Astrocyte (in vitro differentiated cells and primary cell): ENCODE results near the gene C19orf85. TPM values are rescaled to one million over a fixed set of nuclear protein-coding genes. Genes with fewer than 3 reads are reported as not detected.
A peak's percentile ranks its signal among the peaks of the same experiment; 100 is the strongest.

Experiments used
- DNase-seq: peaks from one replicate; pipeline ENCODE4 v3.0.0-alpha.2; 2010; ENCODE audit warnings: low read depth
- FAIRE-seq: peaks from 2 replicates; lab custom pipeline; 2011; peaks lifted over from hg19 to GRCh38; lab: Jason Lieb, UNC
- H2AFZ ChIP-seq: 2 replicates; pipeline ENCODE4 v1.6.0; 2012; ENCODE audit warnings: low read depth, low read length, inconsistent platforms
- H3K27ac ChIP-seq: 2 replicates; pipeline ENCODE4 v1.5.1; 2011; ENCODE audit warnings: low read depth, low read length, inconsistent platforms
- H3K27me3 ChIP-seq: 2 replicates; pipeline ENCODE4 v1.6.0; 2011; ENCODE audit warnings: low read length, inconsistent platforms; ENCODE audit not compliant: insufficient read depth
- H3K36me3 ChIP-seq: 2 replicates; pipeline ENCODE4 v1.5.1; 2011; ENCODE audit warnings: low read length, inconsistent platforms; ENCODE audit not compliant: insufficient read depth
- H3K4me1 ChIP-seq: 2 replicates; pipeline ENCODE4 v1.5.1; 2011; ENCODE audit warnings: low read length, inconsistent platforms; ENCODE audit not compliant: insufficient read depth
- H3K4me2 ChIP-seq: 2 replicates; pipeline ENCODE4 v1.6.0; 2012; ENCODE audit warnings: low read length, inconsistent platforms
- H3K4me3 ChIP-seq: 2 replicates; pipeline ENCODE4 v1.5.1; 2011; ENCODE audit warnings: low read depth, mild to moderate bottlenecking, low read length, inconsistent platforms; ENCODE audit not compliant: insufficient read depth
- H3K79me2 ChIP-seq: 2 replicates; pipeline ENCODE4 v1.6.0; 2012; ENCODE audit warnings: mild to moderate bottlenecking, low read length, inconsistent platforms; ENCODE audit not compliant: insufficient read depth
- H3K9ac ChIP-seq: 2 replicates; pipeline ENCODE4 v1.6.0; 2012; ENCODE audit warnings: mild to moderate bottlenecking, low read length, inconsistent platforms
- H3K9me3 ChIP-seq: 2 replicates; pipeline ENCODE4 v1.5.1; 2012; ENCODE audit warnings: low read depth, mild to moderate bottlenecking, low read length, inconsistent platforms; ENCODE audit not compliant: insufficient read depth
- H4K20me1 ChIP-seq: 2 replicates; pipeline ENCODE4 v1.6.0; 2012; ENCODE audit warnings: low read length, inconsistent platforms; ENCODE audit not compliant: insufficient read depth
- H3K27ac Mint-ChIP-seq: one replicate; pipeline ENCODE4 v1.8.0; 2021; ENCODE audit warnings: mild to moderate bottlenecking, mixed read lengths; ENCODE audit not compliant: unreplicated experiment
- H3K27me3 Mint-ChIP-seq: one replicate; pipeline ENCODE4 v1.8.0; 2021; ENCODE audit warnings: low read depth, mixed read lengths; ENCODE audit not compliant: unreplicated experiment
- H3K36me3 Mint-ChIP-seq: one replicate; pipeline ENCODE4 v1.8.0; 2021; ENCODE audit warnings: low read depth, mixed read lengths; ENCODE audit not compliant: unreplicated experiment
- H3K4me1 Mint-ChIP-seq: one replicate; pipeline ENCODE4 v1.8.0; 2021; ENCODE audit warnings: low read depth, mixed read lengths; ENCODE audit not compliant: unreplicated experiment
- H3K4me3 Mint-ChIP-seq: one replicate; pipeline ENCODE4 v1.8.0; 2021; ENCODE audit warnings: mild to moderate bottlenecking, moderate library complexity, mixed read lengths; ENCODE audit not compliant: unreplicated experiment
- H3K9me3 Mint-ChIP-seq: one replicate; pipeline ENCODE4 v1.8.0; 2021; ENCODE audit warnings: mild to moderate bottlenecking, mixed read lengths; ENCODE audit not compliant: unreplicated experiment
- EZH2 ChIP-seq: IDR thresholded peaks from 2 replicates; pipeline ENCODE4 v1.6.1; 2012; ENCODE audit warnings: mild to moderate bottlenecking, low read length, inconsistent platforms; ENCODE audit not compliant: insufficient read depth
- total RNA-seq: library from RNA; stranded (reverse); gene quantifications from 2 replicates; pipeline ENCODE4 v1.2.1, GENCODE V29; 2021
- TF ChIP-seq, protein P1 (sequence below): IDR thresholded peaks from 2 replicates; pipeline ENCODE4 v1.5.1; 2011; ENCODE audit warnings: low read depth, mild to moderate bottlenecking, inconsistent platforms, low read length, moderate library complexity; ENCODE audit not compliant: insufficient read depth

Gene C19orf85
- total RNA-seq, 1 donor from 2014 or later, result not detected

DNA sequence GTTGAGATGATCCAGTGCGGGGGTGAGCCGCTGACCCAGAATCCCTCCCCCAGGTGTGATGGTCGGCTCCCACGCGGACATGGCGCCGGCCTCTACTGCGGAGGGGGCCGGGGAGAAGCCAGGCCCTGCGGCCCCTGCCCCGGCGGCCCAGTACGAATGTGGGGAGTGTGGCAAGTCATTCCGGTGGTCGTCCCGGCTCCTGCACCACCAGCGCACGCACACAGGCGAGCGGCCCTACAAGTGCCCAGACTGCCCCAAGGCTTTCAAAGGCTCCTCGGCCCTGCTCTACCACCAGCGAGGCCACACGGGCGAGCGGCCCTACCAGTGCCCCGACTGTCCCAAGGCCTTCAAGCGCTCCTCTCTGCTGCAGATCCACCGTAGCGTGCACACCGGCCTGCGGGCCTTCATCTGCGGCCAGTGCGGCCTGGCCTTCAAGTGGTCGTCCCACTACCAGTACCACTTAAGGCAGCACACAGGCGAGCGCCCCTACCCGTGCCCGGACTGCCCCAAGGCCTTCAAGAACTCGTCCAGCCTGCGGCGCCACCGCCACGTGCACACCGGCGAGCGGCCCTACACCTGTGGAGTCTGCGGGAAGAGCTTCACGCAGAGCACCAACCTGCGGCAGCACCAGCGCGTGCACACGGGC, 16.7 kb upstream of the C19orf85 start:
- Histone ChIP-seq H3K4me3 (no peak overlapping the region), H3K9me3 (no peaks in the 10 kb centered on the region), H3K4me1 (peaks cover 19% of the 10 kb centered on the region), H3K79me2 (peaks cover 50% of the 10 kb centered on the region), H3K36me3 (no peaks in the 10 kb centered on the region), H3K9ac (no peak overlapping the region), H3K27me3 (no peaks in the 10 kb centered on the region), H2AFZ (no peak overlapping the region), H3K4me2 (no peak overlapping the region), H3K27ac (no peak overlapping the region), H4K20me1 (peaks cover 9% of the 10 kb centered on the region)
- Mint-ChIP-seq H3K4me3 (no peak overlapping the region), H3K9me3 (no peaks in the 10 kb centered on the region), H3K36me3 (peaks cover 4% of the 10 kb centered on the region), H3K27ac (no peak overlapping the region), H3K27me3 (no peaks in the 10 kb centered on the region), H3K4me1 (peaks cover 13% of the 10 kb centered on the region)
- TF ChIP-seq EZH2, result no peak
- TF ChIP-seq, protein P1, sequence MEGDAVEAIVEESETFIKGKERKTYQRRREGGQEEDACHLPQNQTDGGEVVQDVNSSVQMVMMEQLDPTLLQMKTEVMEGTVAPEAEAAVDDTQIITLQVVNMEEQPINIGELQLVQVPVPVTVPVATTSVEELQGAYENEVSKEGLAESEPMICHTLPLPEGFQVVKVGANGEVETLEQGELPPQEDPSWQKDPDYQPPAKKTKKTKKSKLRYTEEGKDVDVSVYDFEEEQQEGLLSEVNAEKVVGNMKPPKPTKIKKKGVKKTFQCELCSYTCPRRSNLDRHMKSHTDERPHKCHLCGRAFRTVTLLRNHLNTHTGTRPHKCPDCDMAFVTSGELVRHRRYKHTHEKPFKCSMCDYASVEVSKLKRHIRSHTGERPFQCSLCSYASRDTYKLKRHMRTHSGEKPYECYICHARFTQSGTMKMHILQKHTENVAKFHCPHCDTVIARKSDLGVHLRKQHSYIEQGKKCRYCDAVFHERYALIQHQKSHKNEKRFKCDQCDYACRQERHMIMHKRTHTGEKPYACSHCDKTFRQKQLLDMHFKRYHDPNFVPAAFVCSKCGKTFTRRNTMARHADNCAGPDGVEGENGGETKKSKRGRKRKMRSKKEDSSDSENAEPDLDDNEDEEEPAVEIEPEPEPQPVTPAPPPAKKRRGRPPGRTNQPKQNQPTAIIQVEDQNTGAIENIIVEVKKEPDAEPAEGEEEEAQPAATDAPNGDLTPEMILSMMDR, result no peak
- no peak for DNase-seq
- FAIRE-seq, result no peak

DNA sequence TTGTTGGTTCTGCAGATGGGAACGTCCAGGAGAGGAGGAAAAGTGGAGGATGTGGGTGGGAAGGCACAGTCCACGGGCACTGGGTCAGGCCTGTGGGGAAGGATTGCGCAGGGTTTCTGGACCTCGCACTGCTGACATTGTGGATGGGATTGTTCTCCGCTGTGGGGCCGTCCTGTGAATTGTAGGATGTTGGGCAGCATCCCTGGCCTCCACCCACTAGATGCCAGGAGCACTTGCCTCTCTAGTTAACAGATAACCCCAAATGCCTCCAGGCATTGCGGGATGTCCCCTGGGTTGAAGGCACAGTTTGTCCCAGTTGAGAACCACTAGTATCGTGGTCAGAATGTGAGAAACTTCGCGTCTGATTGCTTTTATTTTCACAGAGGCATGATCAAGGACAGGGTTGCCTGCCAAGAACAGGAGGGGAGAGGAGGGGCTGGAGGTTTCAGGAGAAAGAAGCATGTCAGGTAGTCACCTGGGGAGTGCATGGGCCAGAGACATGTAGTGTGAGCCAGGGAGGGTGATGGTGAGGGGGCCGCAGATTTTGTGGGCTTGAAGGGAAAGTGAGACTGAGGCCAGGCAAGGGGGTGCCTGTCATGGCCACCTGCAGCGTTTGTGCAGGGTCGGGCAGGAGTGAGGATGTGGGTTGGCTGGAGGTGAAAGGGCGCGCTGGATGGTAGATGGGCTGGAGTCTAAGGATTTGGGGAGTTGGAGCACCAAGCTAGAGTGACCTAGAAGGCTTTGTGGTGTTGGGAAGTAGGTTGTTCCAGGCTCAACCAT, 15.1 kb upstream of the C19orf85 start:
- DNase-seq, result no peak
- FAIRE-seq, result no peak
- Mint-ChIP-seq H3K36me3 (peaks cover 4% of the 10 kb centered on the region), H3K27me3 (no peaks in the 10 kb centered on the region), H3K4me3 (peak overlapping the region; percentile 1), H3K9me3 (no peaks in the 10 kb centered on the region), H3K4me1 (peaks cover 9% of the 10 kb centered on the region), H3K27ac (no peak overlapping the region)
- no peaks in the 10 kb centered on the region for H3K36me3 ChIP-seq
- peaks cover 19% of the 10 kb centered on the region for H3K4me1 ChIP-seq
- no peak overlapping the region for H3K4me3 ChIP-seq
- H3K9ac ChIP-seq, result no peak overlapping the region
- peaks cover 9% of the 10 kb centered on the region for H4K20me1 ChIP-seq
- no peaks in the 10 kb centered on the region for H3K27me3 ChIP-seq
- no peak overlapping the region for H3K27ac ChIP-seq
- peaks cover 34% of the 10 kb centered on the region for H3K79me2 ChIP-seq
- H2AFZ ChIP-seq, result no peak overlapping the region
- no peaks in the 10 kb centered on the region for H3K9me3 ChIP-seq
- H3K4me2 ChIP-seq, result no peak overlapping the region
- TF ChIP-seq EZH2, result no peak
- TF ChIP-seq, protein P1, result no peak

DNA sequence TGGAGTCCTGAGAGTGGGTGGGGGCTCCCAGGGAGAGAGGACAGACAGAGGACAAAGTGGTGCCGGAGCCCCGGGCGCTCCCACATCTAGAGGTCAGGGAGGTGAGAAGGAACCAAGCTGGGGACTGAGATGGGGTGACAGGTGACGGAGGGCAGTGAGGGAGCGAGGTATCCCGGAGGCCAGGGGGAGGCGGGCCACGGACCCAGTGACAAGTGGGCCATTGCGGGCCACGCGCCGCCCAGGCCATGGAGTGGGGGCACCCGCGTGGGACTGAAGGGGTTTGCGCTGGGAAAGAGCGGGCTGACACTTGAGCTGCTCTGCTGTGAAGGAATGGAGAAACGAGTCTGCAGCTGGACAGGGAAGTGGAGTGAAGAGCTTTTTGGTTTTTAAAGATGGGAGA, 14.5 kb upstream of the C19orf85 start:
- peaks cover 4% of the 10 kb centered on the region for H3K36me3 Mint-ChIP-seq
- no peaks in the 10 kb centered on the region for H3K9me3 Mint-ChIP-seq
- H3K4me2 ChIP-seq, result no peak overlapping the region
- H2AFZ ChIP-seq, result no peak overlapping the region
- H3K36me3 ChIP-seq, result no peaks in the 10 kb centered on the region
- H3K79me2 ChIP-seq, result peaks cover 30% of the 10 kb centered on the region
- FAIRE-seq (no peak), DNase-seq (no peak)
- H3K27ac ChIP-seq, result no peak overlapping the region
- no peak overlapping the region for H3K9ac ChIP-seq
- peaks cover 18% of the 10 kb centered on the region for H3K4me1 ChIP-seq
- no peaks in the 10 kb centered on the region for H3K9me3 ChIP-seq
- H3K4me3 ChIP-seq, result no peak overlapping the region
- no peak for TF ChIP-seq EZH2
- TF ChIP-seq, protein P1, result no peak
- peak overlapping the region; percentile 79 for H3K27ac Mint-ChIP-seq
- H4K20me1 ChIP-seq, result peaks cover 9% of the 10 kb centered on the region
- H3K27me3 ChIP-seq, result no peaks in the 10 kb centered on the region
- peak overlapping the region; percentile 1 for H3K4me3 Mint-ChIP-seq
- H3K27me3 Mint-ChIP-seq, result no peaks in the 10 kb centered on the region
- peaks cover 9% of the 10 kb centered on the region for H3K4me1 Mint-ChIP-seq
